Cerebellar cortex (tissue), 1 donor: ENCODE results near the gene PTPRJ.
"Not testable (repeated sequence)": the region's sequence is repeated elsewhere in the genome, so short reads cannot be mapped to it uniquely, and the experiment has no call there.

Experiments used
- DNase-seq: peaks from one replicate; pipeline ENCODE4 v3.0.0-alpha.2; 2015; ENCODE audit warnings: low spot score

PTPRJ gene

DNA sequence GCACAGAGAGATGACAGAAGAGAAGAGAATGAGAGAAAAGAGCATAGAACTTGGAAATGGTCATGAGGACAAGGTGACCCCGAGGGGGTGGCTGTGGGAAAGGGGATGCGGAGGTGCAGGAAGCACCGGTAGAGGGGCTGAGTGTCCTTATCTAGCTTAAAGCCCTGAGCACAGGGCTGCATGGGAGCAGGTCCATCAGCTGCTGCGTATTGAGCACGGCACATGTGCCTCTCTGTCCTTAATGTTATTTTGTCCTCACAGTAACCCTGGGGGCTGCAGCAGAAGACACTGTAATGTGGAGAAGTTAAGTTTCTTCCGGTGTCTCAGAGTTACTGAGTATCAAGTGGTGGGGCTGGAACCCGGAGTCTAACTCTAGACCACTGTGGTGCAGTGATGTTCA lies 141.9 kb downstream of the PTPRJ start:
- DNase-seq, result no peak

DNA sequence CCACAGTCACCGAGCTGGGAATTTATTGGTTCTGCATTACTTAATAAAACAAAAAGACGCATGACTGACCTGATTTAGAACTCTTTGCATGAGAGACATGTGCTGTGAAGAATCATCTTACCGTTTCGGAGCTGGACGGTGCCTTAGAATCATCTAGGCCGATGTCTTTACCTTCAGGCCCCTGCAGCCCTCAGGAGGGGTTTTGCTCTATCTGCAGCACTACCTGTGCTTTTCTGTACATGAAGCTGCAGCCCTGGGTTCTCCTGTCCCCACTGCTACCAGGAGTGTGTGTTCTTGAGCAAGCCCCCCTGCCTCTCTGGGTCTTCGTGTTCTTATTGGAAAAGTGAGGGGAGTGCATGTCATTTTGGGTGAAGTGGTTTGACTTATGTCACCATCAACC lies 142.3 kb downstream of the PTPRJ start:
- no peak for DNase-seq

DNA sequence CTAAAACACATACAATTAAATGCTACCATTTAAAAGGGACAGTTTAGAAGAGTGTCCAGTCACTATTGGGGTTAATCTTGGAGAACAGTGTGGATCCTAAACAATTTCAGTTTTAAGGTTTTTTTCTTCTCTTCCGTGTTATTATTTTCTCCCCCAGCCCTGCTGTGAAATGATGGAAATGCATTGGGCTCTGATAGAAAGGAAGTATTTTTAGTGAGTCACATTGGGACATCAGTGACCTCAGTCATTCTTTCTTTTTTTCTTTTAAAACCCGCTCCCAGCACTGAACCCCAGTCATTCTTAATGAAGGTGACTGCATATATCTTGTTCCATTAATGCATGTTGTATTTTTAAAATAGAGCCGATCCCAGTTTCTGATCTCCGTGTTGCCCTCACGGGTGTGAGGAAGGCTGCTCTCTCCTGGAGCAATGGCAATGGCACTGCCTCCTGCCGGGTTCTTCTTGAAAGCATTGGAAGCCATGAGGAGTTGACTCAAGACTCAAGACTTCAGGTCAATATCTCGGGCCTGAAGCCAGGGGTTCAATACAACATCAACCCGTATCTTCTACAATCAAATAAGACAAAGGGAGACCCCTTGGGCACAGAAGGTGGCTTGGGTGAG lies 143.0 kb downstream of the PTPRJ start:
- no peak for DNase-seq

DNA sequence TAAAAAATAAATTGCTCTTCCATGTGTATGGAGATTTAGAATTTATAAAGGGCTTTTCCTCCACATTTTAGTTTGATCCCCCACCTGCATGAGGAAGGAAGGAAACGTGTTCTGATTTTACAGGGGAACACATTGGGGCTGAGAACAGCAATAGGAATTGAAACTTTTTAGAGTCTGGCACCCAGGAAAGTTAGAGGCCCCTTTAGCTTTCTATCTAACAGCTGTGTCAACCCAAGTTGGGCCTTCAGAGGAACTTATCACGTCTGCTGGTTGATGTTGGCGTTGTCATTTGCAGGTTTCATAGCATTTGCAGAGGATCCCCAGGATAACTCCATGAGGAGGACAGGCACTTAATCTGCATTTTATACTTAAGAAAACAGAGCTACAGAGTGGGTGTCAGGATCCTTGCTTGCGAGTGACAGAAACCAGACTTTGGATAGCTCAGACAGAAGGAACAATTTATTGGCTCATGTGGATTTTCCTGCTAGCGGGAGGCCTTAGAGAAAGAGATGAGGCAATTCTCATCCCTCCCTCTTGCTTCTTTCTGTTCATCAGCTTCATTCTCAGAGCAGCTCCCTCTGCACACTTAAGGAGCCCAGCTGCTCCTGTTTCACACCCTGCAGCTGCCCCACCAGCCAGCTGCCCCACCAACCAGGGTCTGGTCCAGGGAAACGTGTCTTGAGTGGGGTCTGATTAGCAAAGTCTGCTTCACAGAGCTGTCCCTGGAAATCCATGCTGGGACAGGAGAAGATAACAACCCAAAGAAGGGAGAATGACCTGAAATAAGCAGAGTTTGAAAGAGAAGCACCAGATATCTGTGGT lies 143.8 kb downstream of the PTPRJ start:
- no peak for DNase-seq

DNA sequence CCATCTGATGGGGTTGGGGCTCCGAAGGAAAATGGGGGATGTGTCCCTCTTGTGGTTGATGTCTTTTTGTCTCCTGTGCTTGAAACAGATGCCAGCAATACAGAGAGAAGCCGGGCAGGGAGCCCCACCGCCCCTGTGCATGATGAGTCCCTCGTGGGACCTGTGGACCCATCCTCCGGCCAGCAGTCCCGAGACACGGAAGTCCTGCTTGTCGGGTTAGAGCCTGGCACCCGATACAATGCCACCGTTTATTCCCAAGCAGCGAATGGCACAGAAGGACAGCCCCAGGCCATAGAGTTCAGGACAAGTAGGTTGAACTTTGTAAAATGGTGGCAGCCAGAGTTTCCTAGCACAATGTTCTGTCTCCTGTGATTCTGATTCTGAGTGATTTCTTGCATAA lies 144.5 kb downstream of the PTPRJ start:
- no peak for DNase-seq

DNA sequence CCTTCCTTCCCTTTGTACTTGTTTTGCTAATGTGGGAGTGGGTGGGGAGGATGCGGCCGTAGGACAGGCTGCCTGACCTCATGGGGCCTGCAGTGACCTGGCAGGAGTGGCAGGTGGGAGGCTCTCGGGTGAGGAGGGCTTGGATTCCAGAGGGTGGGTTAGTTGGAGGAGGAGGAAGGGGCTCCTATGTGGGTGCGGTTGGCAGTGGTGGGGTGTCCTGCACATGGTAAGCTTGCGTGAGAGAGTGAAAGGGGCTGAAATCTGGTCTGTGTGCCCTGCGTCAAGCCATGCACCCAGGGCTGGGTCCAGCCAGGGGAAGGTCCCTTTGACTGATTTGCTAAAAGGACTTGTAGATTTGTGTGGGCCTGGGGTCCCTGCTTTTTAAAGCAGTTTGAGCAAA lies 145.5 kb downstream of the PTPRJ start:
- DNase-seq, result no peak

DNA sequence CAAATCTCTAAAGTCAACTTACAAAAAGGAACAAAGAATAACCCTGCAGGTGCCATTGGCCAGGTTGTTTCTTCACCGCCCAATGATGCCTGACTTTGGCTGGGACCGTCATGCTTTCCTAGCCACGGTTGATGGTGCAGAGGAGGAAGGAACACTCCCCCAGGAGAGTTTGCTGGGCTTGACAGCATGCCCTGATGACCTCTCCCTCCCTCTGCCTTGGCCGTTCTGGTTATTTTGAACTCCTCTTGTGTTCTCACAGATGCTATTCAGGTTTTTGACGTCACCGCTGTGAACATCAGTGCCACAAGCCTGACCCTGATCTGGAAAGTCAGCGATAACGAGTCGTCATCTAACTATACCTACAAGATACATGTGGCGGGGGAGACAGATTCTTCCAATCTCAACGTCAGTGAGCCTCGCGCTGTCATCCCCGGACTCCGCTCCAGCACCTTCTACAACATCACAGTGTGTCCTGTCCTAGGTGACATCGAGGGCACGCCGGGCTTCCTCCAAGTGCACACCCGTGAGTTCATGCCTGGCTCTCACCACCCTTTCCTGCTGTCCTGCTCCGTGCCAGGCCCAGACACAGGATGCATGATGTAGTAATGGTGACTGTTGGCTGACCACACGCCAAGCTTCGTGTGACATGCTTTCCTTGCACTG lies 147.3 kb downstream of the PTPRJ start:
- DNase-seq, result no peak

DNA sequence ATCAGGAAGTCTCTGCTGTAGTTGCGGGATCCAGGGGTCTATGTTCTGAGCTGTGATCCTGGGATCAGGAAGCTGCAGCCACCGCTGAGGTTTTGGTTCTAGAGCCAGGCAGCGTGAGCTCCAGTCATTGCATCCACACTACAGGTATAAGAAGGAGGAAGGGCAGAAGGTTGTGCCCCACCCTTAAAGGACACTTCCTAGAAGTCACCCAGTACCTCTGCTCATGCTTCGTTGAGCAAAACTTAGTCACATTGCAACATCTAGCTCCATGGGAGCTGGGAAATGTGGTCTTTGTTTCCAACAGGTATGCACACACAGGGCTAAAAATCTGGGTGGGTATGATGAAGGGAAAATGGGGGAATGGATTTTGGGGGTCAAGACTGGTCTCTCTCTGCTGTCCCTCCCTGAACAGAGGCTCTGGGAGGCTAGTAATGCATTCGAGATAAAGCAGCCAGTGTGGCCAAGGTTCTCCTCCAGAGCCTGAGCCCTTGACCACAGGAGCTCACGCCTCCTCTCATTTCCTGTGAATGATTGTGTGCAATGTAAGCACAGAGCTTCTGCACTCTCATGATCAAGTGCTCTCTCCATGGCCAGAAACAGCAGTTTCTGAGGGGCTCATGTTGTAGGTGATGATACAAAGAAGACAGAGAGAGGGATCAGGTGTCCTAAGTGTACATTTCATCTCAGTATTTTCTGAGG lies 149.5 kb downstream of the PTPRJ start:
- no peak for DNase-seq

DNA sequence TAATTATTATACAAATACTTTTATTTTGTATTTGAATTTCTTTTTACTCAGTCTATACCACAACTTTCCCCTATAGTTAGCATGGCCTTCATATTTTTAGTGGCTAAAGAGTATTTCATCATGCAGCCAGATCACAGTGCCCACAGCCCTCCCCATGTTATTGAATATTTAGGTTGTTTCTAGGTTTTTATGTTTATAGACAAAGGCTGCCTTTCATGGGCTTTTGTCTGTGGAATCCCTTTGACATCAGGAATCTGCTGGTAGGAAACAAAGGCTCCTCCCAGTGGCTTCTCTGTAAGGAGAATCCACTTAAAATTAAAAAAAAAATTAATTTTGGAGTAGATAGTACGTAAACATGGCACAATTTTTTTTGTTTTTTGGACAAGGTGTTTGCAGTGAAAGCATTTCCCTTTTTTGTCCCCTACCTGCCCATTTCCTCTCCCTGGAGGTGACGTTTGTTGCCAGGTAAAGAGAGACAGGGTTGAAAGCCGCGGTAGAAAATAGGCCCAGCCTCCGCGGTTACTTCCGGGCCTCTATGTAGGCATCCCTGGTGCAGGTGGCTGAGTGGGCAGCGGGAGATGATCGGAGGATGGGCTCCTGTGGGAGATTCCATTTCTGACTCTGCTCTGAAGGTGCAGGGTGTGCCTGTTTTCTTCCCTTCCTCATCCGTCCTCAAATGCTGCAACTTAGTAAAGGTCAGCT lies 154.0 kb downstream of the PTPRJ start:
- DNase-seq, result no peak

DNA sequence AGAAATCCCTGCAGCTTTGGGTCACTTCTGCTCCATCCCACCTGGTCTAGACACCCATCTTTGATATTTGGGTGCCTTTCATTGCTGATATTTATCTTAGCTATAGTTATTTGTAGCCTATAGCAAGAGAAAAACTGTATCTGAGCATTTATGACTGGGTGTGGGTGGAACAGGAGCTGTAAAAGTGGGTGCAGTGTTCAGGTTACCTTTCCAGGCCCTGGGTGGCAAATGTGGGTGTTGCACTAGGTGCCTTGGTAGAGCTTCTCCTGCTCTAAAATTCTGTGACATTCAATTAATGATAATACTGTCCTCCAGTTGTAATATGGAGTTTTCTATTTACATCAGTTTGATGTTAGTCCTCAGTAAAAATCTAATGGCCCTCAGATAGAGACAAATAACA lies 157.9 kb downstream of the PTPRJ start:
- no peak for DNase-seq

DNA sequence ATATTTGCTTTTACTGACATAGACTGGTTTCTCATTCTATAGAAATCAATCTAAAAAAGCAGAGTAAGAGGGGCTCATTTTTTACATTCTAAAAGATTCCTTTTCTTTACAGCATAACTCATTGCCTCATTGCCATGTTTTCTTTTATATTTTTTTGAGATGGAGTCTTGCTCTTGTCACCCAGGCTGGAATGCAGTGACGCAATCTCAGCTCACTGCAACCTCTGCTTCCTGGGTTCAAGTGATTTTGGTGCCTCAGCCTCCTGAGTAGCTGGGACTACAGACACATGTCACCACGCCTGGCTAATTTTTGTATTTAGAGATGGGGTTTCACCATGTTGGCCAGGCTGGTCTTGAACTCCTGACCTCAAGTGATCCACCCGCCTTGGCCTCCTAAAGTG lies 159.5 kb downstream of the PTPRJ start:
- not testable (repeated sequence) for DNase-seq

DNA sequence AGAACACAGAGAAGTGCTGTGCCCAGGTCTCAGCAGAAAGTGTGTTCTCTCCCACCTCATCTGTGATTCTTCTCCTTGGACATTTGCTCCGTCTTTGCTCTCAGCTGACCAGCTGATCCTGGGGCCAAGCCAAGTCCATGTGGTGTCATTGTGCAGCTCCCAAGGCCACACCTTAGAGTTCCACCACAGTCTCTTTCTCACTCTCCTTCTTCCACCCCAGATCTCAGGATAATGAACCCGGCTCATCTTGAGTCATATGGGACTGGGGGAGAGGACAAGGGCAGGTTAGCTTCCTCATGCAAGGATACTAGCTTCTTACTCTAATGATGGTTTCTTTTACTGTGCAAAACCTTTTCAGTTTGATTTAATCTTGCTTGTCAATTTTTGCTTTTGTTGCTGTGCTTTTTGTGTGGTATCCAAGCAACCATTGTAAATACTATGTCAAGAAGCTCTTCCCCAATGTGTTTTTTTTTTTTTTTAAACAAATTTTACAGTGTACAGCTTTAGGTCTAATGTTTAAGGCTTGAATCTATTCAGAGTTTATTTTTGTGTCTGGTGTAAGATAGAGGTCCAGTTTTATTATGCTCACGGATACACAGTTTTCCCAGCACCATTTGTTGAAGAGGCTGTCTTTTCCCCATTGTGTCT lies 161.2 kb downstream of the PTPRJ start:
- no peak for DNase-seq

DNA sequence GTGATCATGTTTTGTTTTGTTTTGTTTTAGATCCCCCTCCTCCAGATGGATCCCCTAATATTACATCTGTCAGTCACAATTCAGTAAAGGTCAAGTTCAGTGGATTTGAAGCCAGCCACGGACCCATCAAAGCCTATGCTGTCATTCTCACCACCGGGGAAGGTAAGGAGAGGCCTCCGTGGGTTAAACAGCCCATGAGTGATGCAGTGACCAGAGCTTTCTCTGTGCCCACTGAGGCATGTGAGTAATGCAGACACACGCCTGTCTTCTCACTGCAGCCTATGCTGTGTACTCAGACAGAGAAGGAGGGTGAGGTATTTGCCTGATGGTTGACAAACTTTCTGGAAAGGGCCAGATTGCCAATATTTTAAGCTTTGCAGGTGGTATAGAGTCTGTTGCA lies 162.5 kb downstream of the PTPRJ start:
- DNase-seq, result no peak

DNA sequence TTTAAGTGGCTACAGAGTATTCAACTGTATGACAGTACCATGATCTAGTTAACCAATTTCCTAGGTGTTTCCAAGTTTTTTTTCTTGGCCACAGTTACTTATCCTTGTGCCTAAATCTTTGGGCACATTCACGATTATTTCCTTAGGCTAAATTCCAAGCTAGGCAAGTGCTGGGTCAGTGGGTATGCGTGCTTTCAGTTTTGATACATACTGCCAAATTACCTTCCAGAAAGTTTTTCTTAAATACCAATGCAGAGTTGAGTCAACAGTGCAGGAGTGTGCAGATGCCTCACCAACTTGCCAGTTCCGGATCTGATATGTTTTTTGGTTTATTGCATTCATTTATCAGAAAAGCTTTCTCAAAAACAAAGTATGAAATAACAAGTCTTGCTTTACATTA lies 168.4 kb downstream of the PTPRJ start:
- DNase-seq, result no peak

DNA sequence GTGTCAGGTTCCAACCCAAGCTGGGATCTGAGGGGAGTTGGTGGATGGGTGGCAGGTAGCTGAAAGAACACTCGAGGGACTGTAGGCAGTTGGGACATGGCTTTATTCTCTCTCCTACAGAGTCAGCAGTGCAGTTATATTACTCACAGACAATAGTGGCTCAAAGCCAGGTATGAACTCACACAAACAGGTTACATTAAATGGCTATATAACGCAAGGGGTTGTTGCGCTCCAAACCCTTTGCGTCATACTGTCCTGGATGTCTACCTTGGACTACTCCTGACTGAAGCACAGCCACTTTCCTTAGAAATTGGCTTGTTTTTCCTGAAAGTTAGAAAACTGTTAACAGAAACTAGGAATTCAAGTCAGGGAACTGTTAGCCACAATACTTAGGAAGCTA lies 169.9 kb downstream of the PTPRJ start:
- DNase-seq, result no peak

DNA sequence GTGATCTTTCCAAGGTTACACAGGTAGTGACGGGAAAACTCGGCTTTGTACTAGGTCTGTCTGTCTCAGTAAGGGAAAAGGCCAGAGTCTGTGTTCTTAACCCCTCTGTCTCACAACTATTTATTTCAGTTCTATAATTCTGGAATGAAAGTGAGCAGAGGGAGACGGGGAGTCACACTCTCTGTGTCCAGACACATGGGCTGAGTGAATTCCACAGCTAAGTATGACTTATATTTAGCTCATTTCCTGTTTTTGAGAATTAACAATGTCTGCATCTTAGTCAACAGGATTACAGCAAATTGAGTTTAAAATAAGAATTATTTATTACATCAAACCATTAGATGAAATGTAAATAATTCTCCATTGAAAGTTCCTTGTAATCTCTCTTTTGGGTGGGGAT lies 173.8 kb downstream of the PTPRJ start:
- DNase-seq, result no peak

DNA sequence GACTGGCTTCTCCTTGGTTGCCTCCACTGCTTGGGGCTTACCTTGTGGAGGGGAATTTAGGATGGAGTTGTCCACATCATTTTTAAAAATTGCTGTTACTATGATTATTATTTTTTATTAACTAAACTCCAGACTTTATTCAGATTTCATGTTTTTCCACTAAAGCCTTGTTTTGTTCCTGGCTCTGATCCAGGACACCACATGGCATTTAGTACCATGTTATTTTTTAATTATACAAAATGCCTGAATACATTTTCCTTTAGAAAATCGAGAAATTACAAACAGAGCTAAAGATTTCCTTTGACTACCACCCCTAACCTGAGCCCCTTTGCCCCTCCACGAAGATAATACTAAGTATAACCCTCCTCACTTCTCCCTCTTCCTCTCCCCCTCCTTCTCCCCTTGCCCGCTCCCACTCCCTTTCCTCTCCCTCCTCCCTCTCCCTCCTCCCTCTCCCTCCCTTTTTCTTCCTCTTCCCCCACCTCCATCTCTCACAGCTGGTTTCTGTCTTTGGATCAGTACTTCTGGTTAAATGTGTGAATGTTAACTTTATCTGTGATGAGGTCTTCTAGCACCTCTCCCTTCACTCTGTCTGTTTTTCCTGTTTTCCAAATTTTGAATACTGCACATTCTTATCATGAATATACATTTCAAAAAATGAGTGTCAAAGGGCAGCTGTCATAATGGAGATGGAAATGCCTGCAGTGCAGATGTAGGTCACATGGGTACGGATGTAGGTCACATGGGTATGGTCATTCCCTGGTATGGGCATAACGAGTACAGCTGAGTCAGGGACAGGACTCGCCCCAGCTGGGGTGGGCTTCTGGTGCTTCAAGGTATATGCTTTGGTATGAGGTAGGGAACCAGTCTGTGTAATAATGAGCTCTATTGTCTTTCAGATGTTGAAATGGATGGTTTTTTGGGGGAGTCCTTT lies 181.9 kb downstream of the PTPRJ start:
- DNase-seq, result no peak

DNA sequence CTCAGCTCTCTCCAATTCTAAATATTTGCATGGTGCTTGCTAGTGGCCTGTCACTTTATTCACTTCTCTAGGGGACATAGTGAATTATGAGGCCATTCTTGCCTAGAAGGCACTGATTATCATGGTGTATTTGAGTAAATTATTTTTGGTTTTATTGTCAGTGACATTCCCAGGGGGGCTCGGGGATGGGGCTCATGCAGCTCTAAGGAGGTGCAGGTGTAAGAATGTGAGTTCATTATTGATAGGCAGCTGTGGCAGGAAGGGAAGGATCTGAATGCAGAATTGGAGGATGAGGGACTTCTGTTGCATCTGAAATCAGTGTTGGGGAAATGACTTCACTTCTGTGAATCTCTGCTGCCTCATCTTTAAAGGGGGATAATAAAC lies 182.5 kb downstream of the PTPRJ start:
- DNase-seq, result no peak

DNA sequence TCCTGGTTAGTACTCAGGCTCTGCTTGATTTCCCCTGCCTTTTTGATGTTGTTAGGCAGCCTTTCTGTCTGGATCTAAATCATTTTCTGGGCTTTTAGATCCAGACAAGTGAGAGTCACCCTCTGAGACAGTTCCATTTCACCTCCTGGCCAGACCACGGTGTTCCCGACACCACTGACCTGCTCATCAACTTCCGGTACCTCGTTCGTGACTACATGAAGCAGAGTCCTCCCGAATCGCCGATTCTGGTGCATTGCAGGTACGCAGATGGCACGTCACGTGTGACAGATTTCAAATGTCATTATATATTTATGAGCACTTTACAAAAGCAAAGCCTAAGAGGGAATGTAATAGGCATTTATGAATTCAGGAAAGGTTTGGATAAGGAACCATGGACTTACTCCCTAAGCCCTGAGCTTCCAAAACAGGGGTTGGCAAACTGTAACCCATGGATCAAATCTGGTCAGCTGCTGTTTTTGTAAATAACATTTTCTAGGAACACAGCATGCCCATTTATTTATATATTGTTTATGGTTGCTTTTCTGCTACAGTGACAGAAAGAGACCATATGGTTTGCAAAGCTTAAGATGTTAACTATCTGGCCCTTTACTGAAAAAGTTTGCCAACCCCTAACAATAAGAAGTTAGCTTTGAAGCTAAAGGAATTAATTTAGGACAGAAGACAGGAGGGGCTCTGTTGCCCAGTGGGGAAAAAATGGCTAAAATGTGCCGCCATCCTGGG lies 183.2 kb downstream of the PTPRJ start:
- DNase-seq, result no peak

DNA sequence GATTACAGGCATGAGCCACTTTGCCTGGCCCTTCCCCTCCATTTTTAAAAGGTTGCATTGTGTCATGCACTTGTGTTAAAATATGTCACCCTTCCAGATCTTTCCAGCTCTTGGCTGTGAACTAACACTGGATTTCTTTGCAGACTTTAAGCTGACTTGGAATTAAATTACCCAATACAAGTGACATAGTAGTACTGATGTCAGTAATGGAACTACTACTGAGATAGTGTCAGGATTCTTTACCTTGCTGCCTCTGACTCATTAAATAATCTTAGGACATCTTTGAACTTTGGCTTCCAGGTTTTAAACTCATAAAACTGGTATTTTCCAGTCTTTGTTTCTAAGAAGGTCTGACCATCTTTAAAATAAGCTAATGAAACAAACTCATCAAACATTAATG lies 184.5 kb downstream of the PTPRJ start:
- DNase-seq, result no peak
